Activated naive CD4-positive, alpha-beta T cell treated with Interleukin-2 at 50 U/mL for 16 hours (primary cell): ENCODE measurements around the gene RAB38.

Source experiments
- DNase-seq: peaks from one replicate; pipeline ENCODE4 v3.0.0-alpha.2; 2020

Gene RAB38

DNA sequence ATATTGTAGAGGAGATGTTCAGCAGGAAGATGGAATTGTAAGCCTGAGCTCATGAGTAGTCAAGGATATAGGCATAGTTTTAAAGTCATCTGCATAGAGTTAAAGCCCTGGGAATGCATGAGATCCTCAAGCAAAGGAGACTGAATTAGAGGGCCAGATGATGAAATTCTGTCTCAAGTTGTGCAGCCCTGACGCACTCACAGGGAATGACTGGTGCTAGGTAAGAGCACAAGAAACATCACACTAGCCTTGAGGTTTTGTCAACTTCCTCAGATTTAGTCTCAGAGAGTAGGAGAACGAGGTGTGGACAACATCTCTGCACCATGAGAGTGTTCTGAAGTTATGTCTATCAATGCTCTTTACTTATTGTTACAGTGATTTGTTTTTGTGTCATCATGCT, 5.8 kb downstream of the RAB38 start:
- DNase-seq, result no peak

- DNase-seq, result no peak
Measured at GRCh38 chr11:88167853-88168252, 7.4 kb downstream of the RAB38 start.

DNA sequence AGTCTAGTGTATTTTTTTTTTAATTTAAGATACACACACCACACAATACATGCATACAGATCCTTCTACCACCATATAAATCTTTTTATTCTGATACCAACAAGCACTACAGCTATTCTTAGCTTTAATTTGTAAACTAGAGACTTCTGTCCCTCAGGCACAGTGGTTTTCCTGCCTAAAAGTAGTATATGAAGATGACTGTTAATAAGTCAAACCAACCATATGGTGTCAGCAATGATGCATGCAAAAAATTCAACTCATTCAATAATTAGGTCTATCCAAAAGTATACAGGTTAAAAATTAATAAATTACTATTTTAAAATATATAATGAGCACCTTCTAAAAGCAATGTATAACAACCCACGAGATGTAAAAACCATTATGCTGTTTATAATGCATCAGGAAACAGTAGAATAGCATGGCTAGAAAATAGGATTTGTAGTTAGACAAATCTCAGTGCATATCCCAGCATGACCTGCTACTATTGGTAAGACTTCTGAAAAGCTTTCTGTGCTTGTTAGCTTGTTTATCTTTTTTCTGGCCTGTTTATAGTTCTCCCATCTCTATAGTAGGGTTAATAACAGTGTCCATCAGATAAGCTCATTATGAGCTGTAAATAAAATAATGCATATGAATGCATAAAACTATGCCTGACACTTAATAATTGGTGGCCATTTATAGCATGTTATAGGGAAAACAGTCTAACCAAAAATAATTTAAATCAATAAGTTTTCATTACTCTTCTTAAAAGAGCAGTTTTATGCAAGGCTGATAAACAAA, 10.2 kb downstream of the RAB38 start:
- DNase-seq, result no peak

DNA sequence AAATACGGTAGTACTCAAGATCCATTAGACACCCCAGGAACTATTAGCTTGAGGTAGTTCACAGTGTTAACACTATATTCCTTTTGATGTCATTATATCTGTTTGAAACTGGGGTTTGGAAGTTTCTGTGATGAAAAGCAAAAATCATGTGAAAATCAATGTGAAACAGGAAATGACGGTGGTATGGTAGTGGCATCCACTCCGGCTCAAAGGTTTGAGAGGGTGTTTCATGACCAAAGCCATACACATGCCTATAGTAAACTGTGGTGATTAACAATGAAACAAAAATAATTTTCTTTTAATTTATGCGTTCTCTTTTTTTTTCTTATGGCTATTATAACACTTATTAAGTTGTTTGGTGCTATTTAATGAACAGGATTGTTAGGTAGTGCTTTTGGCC, 10.9 kb downstream of the RAB38 start:
- no peak for DNase-seq

DNA sequence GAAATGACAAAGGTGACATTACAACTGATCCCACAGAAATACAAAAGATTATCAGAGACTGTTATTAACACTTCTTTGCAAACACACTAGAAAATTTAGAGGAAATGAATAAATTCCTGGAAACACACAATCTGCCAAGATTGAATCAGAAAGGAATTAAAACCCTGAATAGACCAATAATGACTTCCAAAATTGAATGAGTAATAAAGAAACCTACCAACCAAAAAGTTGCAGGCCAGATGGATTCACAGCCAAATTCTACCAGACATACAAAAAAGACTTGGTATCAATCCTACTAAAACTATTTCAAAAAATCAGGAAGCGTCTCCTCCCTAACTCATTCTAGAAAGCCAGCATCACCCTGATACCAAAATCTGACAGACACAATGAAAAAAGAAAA, 17.2 kb downstream of the RAB38 start:
- DNase-seq, result no peak

DNA sequence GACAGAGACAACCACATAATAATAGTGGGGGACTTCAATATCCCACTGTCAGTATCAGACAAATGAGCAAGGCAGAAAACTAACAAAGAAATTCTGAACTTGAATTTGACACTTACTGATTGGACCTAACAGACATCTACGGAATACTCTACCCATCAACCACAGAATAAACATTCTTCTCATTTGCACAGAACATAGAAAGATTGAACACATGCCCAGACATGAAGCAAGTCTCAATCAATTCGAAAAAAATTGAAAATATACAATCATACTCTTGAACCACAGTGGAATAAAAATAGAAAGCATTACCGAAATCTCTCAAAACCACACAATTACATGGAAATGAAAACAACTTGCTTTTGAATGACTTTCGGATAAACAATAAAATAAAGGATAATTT, 17.9 kb downstream of the RAB38 start:
- DNase-seq, result no peak

DNA sequence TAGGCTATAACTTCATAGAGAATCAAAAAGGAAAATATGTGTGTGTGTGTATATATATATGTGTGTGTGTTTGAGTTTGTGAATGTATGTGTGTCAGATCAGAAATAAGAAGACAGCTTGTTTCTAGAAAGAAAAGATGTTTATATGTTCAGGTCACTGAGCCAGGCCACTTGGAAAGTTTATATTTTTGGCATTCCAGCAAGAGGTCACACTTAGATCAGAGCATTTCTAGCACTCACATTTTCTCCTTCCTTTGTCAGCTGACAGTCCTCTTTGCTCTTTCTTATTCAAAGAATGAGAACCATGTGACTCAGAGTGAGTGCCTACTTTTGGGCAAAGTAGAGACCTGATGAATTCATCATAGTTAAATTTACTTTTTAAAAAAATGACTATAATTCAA, 22.9 kb downstream of the RAB38 start:
- no peak for DNase-seq

DNA sequence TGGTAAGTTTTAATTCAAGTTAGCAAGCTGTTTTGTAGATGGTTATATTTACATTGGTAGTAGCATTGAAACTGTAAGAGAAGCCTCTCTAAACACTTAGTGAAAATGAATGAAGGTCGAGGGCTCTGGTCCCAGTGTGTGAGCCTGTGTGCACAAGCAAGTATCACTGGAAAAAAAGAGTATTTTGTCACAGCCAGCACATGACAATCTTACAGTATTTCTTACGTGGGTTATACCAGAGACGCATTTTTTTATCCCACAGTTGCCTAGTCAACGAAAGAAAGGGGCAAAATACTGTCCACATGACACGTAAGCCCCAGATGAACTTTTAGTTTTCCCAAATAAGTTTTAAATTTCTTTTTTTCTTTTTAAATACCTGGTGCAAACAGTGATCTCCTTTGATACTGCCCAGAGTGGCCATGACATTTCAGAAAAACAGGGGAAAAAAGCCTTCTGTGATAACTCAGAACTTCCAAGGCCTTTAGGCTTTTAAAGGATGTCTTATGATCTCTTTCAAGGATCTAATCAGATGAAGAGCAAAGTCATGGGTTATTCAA, 23.5 kb downstream of the RAB38 start:
- DNase-seq, result no peak

GRCh38 chr11:88146106-88146505, 29.1 kb downstream of the RAB38 start:
- DNase-seq, result no peak

DNA sequence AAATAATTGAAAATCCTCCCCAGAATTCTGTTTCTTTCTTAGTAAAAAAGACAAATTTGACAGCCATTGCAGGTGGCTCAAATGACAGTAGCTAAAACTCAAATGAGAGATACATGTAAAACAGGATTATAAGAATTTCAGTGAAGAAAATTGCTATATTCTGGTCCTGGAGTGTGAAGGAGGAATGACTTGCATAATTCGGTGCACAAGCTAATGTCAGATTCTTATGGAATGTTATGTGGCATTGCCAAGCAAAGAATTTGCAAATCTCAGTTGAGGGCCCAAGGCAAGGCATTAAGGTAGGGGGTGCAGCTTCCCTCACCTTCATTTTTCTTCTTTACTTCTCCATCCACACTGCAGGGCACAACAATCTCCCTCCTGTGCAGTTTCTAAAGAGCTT, 35.4 kb downstream of the RAB38 start:
- no peak for DNase-seq

GRCh38 chr11:88131764-88132470, 43.3 kb downstream of the RAB38 start:
- no peak for DNase-seq

GRCh38 chr11:88122956-88123355, 52.3 kb downstream of the RAB38 start:
- no peak for DNase-seq

GRCh38 chr11:88119561-88119960, 55.7 kb downstream of the RAB38 start:
- DNase-seq, result no peak

DNA sequence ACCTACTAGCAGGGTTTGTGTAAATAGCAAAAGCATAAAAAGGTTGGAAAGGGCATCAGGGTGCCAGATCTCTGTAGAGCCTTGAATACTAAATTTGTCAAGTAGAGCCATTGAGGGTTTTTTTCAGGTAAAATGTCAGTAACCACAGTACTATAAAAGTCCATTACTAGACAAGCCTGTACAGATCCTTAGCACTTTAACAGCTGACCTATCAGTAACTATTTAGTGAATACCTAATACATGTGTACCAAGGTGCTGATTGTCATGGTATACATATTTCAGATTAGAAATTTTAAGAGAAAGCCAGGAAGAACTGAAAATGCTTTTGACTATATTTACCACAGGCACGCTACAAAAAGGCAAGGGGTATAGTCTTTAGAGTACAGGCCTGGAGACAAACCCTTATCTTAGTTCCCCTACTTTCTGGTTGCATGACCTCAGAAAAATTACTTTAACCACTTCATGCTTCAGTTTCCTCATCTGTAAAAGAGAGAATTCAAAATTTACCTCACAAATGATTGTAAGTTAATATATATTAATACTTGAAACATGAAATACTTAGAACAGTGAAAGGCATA, 57.9 kb downstream of the RAB38 start:
- no peak for DNase-seq

DNA sequence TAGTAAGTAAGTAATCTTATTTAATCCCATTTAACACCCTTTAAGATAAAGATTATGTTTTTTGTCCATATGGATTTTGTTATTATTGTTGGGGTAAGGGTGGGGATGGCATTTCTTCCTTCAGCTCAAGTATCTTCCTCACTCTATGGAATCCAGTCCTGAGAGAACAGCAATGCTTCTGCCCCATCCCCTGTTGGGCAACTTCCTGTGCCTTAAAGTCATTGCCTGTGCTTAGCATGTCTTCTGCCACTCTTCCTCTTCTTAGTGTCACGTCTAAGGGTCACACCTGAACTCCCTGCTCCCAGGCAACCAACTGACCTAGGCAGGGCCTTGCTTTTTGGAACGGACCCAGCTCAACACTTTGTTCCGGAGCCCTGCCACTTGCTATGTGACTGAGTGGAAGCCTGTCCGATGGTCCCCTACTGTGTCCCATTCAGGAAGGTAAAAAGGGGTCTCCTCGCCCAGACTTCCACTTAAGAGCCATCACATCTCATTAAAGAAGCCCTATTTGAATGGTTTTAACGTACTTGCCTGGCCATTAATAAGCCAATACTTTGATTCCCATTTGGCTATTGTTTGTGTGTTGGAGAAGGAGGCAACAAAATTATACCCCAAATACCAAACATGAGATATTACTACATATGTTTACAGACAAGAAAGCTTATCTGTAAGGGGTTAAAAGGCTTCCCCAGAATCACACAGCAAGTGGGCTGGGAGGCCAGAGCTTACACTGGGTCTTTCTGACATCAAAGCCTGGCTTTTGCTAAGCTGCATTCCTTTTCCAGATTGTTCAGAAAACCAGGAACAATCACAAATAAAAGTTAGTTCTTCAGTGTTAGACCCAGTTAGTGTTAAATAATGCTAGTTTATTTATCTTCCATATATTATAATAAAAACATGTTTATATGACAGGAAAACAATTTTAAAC, 59.2 kb downstream of the RAB38 start:
- DNase-seq, result no peak

GRCh38 chr11:88114486-88115045, 60.7 kb downstream of the RAB38 start:
- no peak for DNase-seq

- DNase-seq, result no peak
Measured at GRCh38 chr11:88106666-88107065, 68.6 kb downstream of the RAB38 start.

DNA sequence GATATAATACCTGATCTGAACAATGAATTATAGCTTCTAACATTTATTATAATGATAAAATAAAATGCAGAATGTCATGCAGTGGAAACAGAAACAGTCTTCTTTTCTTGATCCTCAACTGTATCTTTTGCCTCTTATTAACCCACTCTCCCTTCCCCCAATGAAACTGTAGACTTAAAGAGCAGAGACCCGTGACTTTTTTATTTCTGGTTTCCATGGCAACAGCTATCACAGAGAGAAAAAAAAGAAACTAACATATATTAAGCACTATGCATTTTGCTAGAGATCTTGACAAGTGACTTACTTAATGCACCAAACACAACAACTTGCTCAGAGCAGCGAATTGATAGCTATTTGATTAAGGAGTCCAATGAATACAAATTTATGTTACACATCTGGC, 69.3 kb downstream of the RAB38 start:
- DNase-seq, result no peak

DNA sequence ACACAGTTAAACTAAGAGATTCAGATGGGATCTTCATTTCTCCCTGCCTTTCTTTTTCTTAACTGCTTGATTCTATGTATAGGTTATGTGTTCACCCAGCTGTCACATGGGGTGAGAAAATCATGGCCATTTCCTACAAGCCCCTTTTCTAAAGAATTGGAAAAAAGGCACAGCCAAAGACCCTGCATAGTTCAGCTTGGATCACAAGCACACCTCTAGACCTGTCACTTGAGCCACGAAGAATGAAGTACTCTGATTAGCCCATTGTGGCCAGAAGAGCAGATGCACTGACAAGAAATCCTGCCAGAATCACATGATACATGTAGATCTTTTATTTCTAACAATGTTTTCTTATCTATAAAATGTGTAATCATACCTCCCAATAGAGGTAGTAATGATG, 69.7 kb downstream of the RAB38 start:
- DNase-seq, result no peak

DNA sequence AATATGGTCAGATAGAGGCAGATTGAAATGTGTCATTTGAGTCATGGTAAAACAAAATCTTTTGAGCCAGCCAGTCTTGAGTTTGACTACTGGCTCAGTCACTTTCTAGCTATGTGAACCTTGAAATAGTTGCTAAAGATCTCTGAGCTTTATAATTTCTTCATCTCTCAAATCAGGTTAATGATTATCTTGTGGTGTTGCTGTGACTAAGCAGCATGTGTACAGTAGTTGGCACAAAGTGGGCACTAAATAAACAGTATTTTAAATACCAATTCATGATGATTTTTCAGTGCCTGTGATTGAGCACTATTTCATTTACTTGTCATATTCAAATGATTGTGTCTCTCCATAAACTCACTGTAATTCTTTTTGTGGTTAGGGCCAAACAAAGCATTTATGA, 70.8 kb downstream of the RAB38 start:
- no peak for DNase-seq

GRCh38 chr11:88103337-88104206, 71.7 kb downstream of the RAB38 start:
- DNase-seq, result peak; percentile 4

DNA sequence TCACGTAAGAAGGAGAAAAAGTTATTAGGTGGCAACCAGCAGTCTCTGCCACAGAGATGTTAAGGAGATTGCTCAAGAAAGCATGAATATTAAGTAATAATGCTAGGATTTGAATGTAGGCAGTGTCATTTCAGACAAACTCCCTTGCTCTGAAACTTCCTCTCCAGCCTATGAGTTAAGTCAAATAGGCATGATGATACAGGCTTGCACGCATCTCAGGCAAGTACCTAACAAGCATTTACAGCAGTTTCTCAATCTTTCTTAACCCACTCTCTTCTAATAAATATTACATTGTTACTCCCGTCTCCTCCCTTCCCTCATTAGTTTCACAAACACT, 72.7 kb downstream of the RAB38 start:
- DNase-seq, result no peak
